SK-N-MC (cell line): ENCODE data around the gene EXOSC10.

Experiments
- EZH2 ChIP-seq: fragments of 200-600 bp; sonication (generic); IDR thresholded peaks from one replicate; pipeline ENCODE4 v1.6.1; 2017; ENCODE audit warnings: antibody characterized with exemption
- POLR2AphosphoS5 ChIP-seq: IDR thresholded peaks from 2 replicates; pipeline ENCODE4 v1.6.1; 2012; ENCODE audit warnings: mild to moderate bottlenecking, low read depth, low read length, borderline replicate concordance

GRCh38 chr1:11039351-11040104 is 60.1 kb downstream of the EXOSC10 start:
- TF ChIP-seq POLR2AphosphoS5 = no peak
- TF ChIP-seq EZH2 = no peak
